Spleen (tissue), 11 donors: ENCODE data around the gene NUDT1. TPM values are rescaled to one million over a fixed set of nuclear protein-coding genes. Genes with fewer than 3 reads are reported as not detected.

ENCODE experiments used
- DNase-seq: peaks from one replicate; pipeline ENCODE4 v3.0.0-alpha.2; 2020
- H3K27ac ChIP-seq, 8 donors: fragments of 200-600 bp; sonication (generic) in 7 of 8; 1 replicate in 4 of 8; 2 replicates in 4 of 8; pipeline versions ENCODE4 v1.5.0 to v1.8.0; 2016 to 2021; ENCODE audit warnings: inconsistent platforms in 4 of 8, mild to moderate bottlenecking in 4 of 8, moderate library complexity in 1 of 8
- H3K27me3 ChIP-seq, 7 donors: fragments of 200-600 bp; sonication (generic) in 6 of 7; replicated peaks in 1 of 7; 1 replicate in 4 of 7; 2 replicates in 3 of 7; pipeline versions ENCODE4 v1.5.0 to v1.8.0; 2016 to 2021; ENCODE audit warnings: inconsistent platforms in 3 of 7, mild to moderate bottlenecking in 1 of 7
- H3K36me3 ChIP-seq, 6 donors: fragments of 200-600 bp; sonication (generic) in 5 of 6; 1 replicate in 4 of 6; 2 replicates in 2 of 6; pipeline versions ENCODE4 v1.5.0 to v1.8.0; 2016 to 2021; ENCODE audit warnings: inconsistent platforms in 2 of 6
- H3K4me1 ChIP-seq, 6 donors: fragments of 200-600 bp; sonication (generic) in 5 of 6; 1 replicate in 3 of 6; 2 replicates in 3 of 6; pipeline versions ENCODE4 v1.5.0 to v1.8.0; 2016 to 2021; ENCODE audit warnings: inconsistent platforms in 3 of 6
- H3K4me3 ChIP-seq, 8 donors: fragments of 200-600 bp; sonication (generic) in 7 of 8; 1 replicate in 4 of 8; 2 replicates in 4 of 8; pipeline versions ENCODE4 v1.5.0 to v1.8.0; 2016 to 2021; ENCODE audit warnings: inconsistent platforms in 4 of 8, mild to moderate bottlenecking in 4 of 8, moderate library complexity in 2 of 8
- H3K9me3 ChIP-seq, 8 donors: fragments of 200-600 bp; sonication (generic) in 7 of 8; 1 replicate in 4 of 8; 2 replicates in 4 of 8; pipeline versions ENCODE4 v1.5.0 to v1.8.0; 2016 to 2021; ENCODE audit warnings: inconsistent platforms in 4 of 8
- CTCF ChIP-seq, 11 experiments: fragments of 200-600 bp in 7 of 11; fragments of 450-650 bp in 4 of 11; sonication (generic) in 4 of 11; IDR thresholded peaks in 8 of 11; conservative IDR thresholded peaks in 3 of 11; 1 replicate in 7 of 11; 2 replicates in 4 of 11; pipeline versions ENCODE4 v1.4.0 to v1.8.0; 2016 to 2021; ENCODE audit warnings: antibody characterized with exemption in 11 of 11, inconsistent platforms in 4 of 11, mild to moderate bottlenecking in 1 of 11
- POLR2A ChIP-seq, 3 donors: fragments of 450-650 bp; IDR thresholded peaks; one replicate each; pipeline ENCODE4 v1.5.1; 2017; ENCODE audit warnings: antibody characterized with exemption in 3 of 3, mild to moderate bottlenecking in 1 of 3
- POLR2AphosphoS5 ChIP-seq, 3 donors: sonication (generic); formaldehyde crosslinking; IDR thresholded peaks; one replicate each; pipeline ENCODE4 v1.5.1; 2017; ENCODE audit warnings: antibody characterized with exemption in 3 of 3
- WGBS, 5 donors: extraction: QIAGEN DNeasy Blood & Tissue Kit in 3 of 5; methylation state at CpG; one replicate each; pipeline versions ENCODE4 v1.1.5 to v1.1.7; 2013 to 2018; 5-methylcytosine and 5-hydroxymethylcytosine counted together
- intact Hi-C: fragments of 100-400 bp; cut with DNase I; formaldehyde crosslinking; loops from one replicate; pipeline ENCODE4 v1.15.0; 2023; ENCODE audit warnings: low total_unique reads
- polyA plus RNA-seq, 3 donors: library from polyadenylated mRNA; stranded (reverse); fragments of 200-250 nt; gene quantifications; one replicate each; pipeline ENCODE4 v1.2.1, GENCODE V29; 2013
- total RNA-seq, 7 donors: library from RNA; depleted of rRNA in 3 of 7; stranded (reverse); fragments of >200 nt in 3 of 7; fragmentation: NEBNext Ultra II Directional in 4 of 7; extraction: Animal tissue kit (Norgen Biotek cat#: 25700) in 4 of 7; gene quantifications; one replicate each; pipeline versions ENCODE4 v1.1.0 to v1.2.1, GENCODE V29; 2016 to 2021
- donor health status: healthy with polysubstance abuse.
- donor health status: DM: no; HTN: no; CAD: no; lungs with moderate emphysema.
- donor health status: DM: no; HTN: no; CAD: no.
- donor health status: Bipolar disorder and iron deficiency.
- donor health status: healthy.
- donor health status: DM: no; HTN: no; CAD: no.
- donor health status: DM: yes; HTN: yes; CAD: no.

The NUDT1 gene
- total and polyA plus RNA-seq, 10 donors: 13.7 to 69.3 (median 22.6) TPM

- 82 to 93% (median 82%) methylated on average over 8 of the region's 8 CpGs for WGBS, 5 donors
- TF ChIP-seq POLR2A (IDR thresholded peaks at IDR 0.05) (no peak), POLR2AphosphoS5 (IDR thresholded peaks at IDR 0.05) (no peak), CTCF (IDR thresholded peaks at IDR 0.05 in 8 of 11, conservative IDR thresholded peaks at IDR 0.05 in 3 of 11) (no peak)
These were observed 45.7 kb downstream of the NUDT1 start for GRCh38 chr7:2287745-2288144.

GRCh38 chr7:2288503-2288902 lies 46.5 kb downstream of the NUDT1 start:
- Histone ChIP-seq H3K36me3 (peaks cover 0 to 40% (median 0%) of the 10 kb centered on the region in 6 donors), H3K9me3 (no peaks in the 10 kb centered on the region), H3K27ac (peak overlapping the region in 4 of 8 donors; percentile 30 to 50 (median 40)), H3K27me3 (no peaks in the 10 kb centered on the region), H3K4me1 (peaks cover 0 to 81% (median 32%) of the 10 kb centered on the region in 6 donors), H3K4me3 (no peak overlapping the region)
- TF ChIP-seq POLR2A (IDR thresholded peaks at IDR 0.05) (no peak), CTCF (IDR thresholded peaks at IDR 0.05 in 8 of 11, conservative IDR thresholded peaks at IDR 0.05 in 3 of 11) (no peak), POLR2AphosphoS5 (IDR thresholded peaks at IDR 0.05) (no peak)
- intact Hi-C loops: no loop called here
- 60 to 80% (median 68%) methylated on average over 8 of the region's 8 CpGs for WGBS, 5 donors
- DNase-seq: no peak

More at GRCh38 chr7:2287745-2288144, 45.7 kb downstream of the NUDT1 start:
- Histone ChIP-seq H3K4me1 (peaks cover 0 to 81% (median 36%) of the 10 kb centered on the region in 6 donors), H3K4me3 (no peak overlapping the region), H3K27me3 (no peaks in the 10 kb centered on the region), H3K27ac (peak overlapping the region in 4 of 8 donors; percentile 30 to 50 (median 40)), H3K36me3 (peaks cover 0 to 45% (median 0%) of the 10 kb centered on the region in 6 donors), H3K9me3 (no peaks in the 10 kb centered on the region)
- DNase-seq: no peak
- intact Hi-C loops: no loop called here

GRCh38 chr7:2289111-2289586 lies 47.1 kb downstream of the NUDT1 start:
- no peak for DNase-seq
- Histone ChIP-seq H3K27ac (peak overlapping the region in 5 of 8 donors; percentile 30 to 50 (median 39)), H3K27me3 (no peaks in the 10 kb centered on the region), H3K9me3 (no peaks in the 10 kb centered on the region), H3K4me3 (no peak overlapping the region), H3K36me3 (peaks cover 0 to 37% (median 0%) of the 10 kb centered on the region in 6 donors), H3K4me1 (peaks cover 0 to 77% (median 29%) of the 10 kb centered on the region in 6 donors)
- WGBS, 5 donors: 68 to 91% (median 84%) methylated on average over 19 to 20 of the region's 20 CpGs
- peak in 2 of 3 donors; percentile 49 to 54 for TF ChIP-seq POLR2AphosphoS5 (IDR thresholded peaks at IDR 0.05)
- no peak for TF ChIP-seq POLR2A (IDR thresholded peaks at IDR 0.05)
- intact Hi-C loops: no loop called here

GRCh38 chr7:2289621-2290020 lies 47.6 kb downstream of the NUDT1 start:
- Histone ChIP-seq H3K9me3 (no peaks in the 10 kb centered on the region), H3K4me3 (no peak overlapping the region), H3K27me3 (no peaks in the 10 kb centered on the region), H3K36me3 (peaks cover 0 to 37% (median 0%) of the 10 kb centered on the region in 6 donors), H3K4me1 (peaks cover 0 to 77% (median 31%) of the 10 kb centered on the region in 6 donors), H3K27ac (peak overlapping the region in 2 of 8 donors; percentile 44 to 50)
- WGBS, 5 donors: 88 to 94% (median 88%) methylated on average over 13 of the region's 13 CpGs
- TF ChIP-seq POLR2A (IDR thresholded peaks at IDR 0.05) (no peak), POLR2AphosphoS5 (IDR thresholded peaks at IDR 0.05) (no peak), CTCF (IDR thresholded peaks at IDR 0.05 in 8 of 11, conservative IDR thresholded peaks at IDR 0.05 in 3 of 11) (no peak)
- no peak for DNase-seq
- intact Hi-C loops: no loop called here
